ENCODE data around the gene ZFP92. TPM values are rescaled to one million over a fixed set of nuclear protein-coding genes. Genes with fewer than 3 reads are reported as not detected.

ZFP92 gene
- 0.76 TPM for polyA plus RNA-seq (2012; ENCODE audit: insufficient read depth, insufficient read length, low read depth)

DNA sequence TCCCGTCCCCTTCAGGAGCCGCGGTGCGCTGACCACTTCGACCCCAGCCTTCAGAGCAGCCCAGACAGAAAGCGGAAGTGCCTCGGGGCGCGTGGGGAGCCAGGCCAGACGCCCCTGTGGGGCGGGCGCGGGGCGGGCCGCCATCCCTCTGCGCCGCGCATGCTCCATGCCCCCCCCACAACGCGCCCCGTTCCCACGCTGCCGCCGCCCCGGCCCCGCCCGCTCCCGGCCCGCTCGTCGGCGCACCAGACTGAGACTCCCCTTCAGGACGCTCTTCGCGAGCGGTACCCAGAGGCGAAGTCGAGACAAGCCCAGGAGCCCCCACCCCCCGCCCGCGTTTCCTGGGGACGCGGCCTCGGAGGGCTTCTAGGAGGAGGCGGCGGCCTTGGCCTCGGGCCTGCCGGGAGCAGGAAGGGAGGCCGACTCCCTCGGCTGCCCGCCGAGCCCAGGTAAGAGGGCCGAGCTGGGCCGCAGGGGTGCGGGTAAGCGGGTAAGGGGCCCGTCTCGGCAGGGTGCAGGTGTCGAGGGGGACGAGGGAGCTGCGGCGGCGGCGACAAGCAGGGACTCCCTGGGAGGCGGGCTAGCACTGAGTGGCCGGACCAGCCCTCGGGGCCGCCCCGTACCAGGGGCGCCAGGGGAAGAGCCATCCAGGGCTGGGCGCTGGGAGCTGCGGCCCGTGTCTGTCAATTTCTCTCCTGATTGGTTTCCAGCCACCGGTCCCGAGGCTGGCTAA lies at the start of gene ZFP92:
Gene ZFP92 (plus strand): TSS at position 218 of the 733 bp plus-strand sequence. CDS start 6,851 bp downstream, outside the sequence.
- TF ChIP-seq CTCF (IDR thresholded peaks at IDR 0.05; ENCODE audit: low read depth, low read length): no peak
- DNase-seq: no peak
- H3K4me3 ChIP-seq (ENCODE audit: low read depth, low read length): peak within 1 kb of the TSS; percentile 33
- no peaks in the 10 kb centered on the region for H3K9me3 ChIP-seq
- peaks cover 8% of the 10 kb centered on the region for H3K27me3 ChIP-seq
- H3K36me3 ChIP-seq: no peaks in the 10 kb centered on the region
- no peaks in the 10 kb centered on the region for H3K4me1 ChIP-seq

GRCh38 chrX:153361781-153362397 lies 49.4 kb upstream of the ZFP92 start:
- Histone ChIP-seq H3K4me1 (peaks cover 3% of the 10 kb centered on the region; the same call in 1 of the 2 replicates), H3K36me3 (no peaks in the 10 kb centered on the region), H3K27me3 (no peaks in the 10 kb centered on the region), H3K4me3 (ENCODE audit: low read depth, low read length) (peak overlapping the region; percentile 7; the same call in 1 of the 2 replicates), H3K9me3 (no peaks in the 10 kb centered on the region)
- no peak for TF ChIP-seq CTCF (IDR thresholded peaks at IDR 0.05; ENCODE audit: low read depth, low read length)
- no peak for DNase-seq

DNA sequence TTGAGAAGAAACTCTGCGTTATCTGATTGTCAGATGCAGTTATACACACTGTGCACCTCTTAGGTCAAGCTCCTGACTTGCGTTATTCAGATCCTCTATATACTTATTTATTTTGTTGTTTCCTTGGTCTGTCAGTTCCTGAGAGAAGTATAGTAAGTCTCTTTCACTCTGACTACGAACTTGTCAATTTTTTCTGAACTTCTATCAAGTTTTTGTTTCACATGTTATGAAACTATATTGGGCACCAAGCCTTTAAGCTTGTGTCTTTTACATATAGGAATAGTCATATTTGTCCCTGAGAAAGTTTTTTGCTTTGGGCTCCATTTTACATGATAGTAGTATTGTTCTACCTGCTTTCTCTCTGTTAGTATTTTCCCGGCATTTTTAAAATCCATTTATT lies 45.6 kb upstream of the ZFP92 start:
- H3K36me3 ChIP-seq: no peaks in the 10 kb centered on the region
- no peak overlapping the region for H3K4me3 ChIP-seq (ENCODE audit: low read depth, low read length)
- peaks cover 3% of the 10 kb centered on the region; the same call in 1 of the 2 replicates for H3K4me1 ChIP-seq
- no peaks in the 10 kb centered on the region for H3K27me3 ChIP-seq
- DNase-seq: no peak
- no peaks in the 10 kb centered on the region for H3K9me3 ChIP-seq
- no peak for TF ChIP-seq CTCF (IDR thresholded peaks at IDR 0.05; ENCODE audit: low read depth, low read length)

- H3K36me3 ChIP-seq: no peaks in the 10 kb centered on the region
- TF ChIP-seq CTCF (IDR thresholded peaks at IDR 0.05; ENCODE audit: low read depth, low read length): no peak
- no peak for DNase-seq
Observed at GRCh38 chrX:153366119-153366518, 45.2 kb upstream of the ZFP92 start.

DNA sequence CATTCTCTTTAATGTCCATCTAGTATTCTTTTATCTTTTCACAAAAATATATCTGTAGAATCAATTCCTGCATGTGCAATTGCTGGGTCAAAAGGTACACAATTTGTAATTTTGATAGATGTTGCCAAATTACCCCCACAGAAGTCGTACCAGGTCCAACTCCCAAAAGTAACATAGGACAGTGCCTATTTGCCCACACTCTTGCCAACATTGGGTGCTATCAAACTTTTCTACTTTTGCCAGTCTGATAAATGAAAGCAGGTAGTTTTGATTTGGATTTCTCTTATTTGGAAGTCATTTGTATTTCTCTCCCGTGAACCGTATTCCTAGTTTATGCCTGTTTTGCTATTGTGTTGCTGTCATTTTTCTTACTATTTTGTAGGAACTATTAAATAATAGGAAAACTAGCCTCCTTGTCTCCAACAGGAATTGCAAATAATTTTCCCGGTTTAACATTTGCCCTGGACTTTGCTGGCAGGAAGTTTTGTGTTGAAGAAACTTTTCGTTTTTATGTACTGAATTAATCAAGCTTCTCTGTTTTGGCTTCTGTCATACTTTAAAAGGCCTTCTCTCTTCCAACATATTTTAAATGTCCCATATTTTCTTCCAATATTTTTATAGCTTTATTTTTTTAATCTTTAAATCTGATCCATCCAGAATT lies 44.3 kb upstream of the ZFP92 start:
- Histone ChIP-seq H3K27me3 (no peaks in the 10 kb centered on the region), H3K4me1 (0 out of 2 replicates have a peak, but pooled peaks cover 3% of the 10 kb centered on the region), H3K36me3 (no peaks in the 10 kb centered on the region), H3K4me3 (ENCODE audit: low read depth, low read length) (no peak overlapping the region), H3K9me3 (no peaks in the 10 kb centered on the region)
- TF ChIP-seq CTCF (IDR thresholded peaks at IDR 0.05; ENCODE audit: low read depth, low read length): no peak
- no peak for DNase-seq

More at GRCh38 chrX:153366119-153366518, 45.2 kb upstream of the ZFP92 start:
- no peaks in the 10 kb centered on the region for H3K27me3 ChIP-seq
- H3K4me3 ChIP-seq (ENCODE audit: low read depth, low read length): no peak overlapping the region
- peaks cover 3% of the 10 kb centered on the region; the same call in 1 of the 2 replicates for H3K4me1 ChIP-seq
- no peaks in the 10 kb centered on the region for H3K9me3 ChIP-seq

All from BE2C (cell line).